ENCODE results near the gene MAP3K6. TPM values are rescaled to one million over a fixed set of nuclear protein-coding genes. Genes with fewer than 3 reads are reported as not detected.
"Not testable (repeated sequence)": the region's sequence is repeated elsewhere in the genome, so short reads cannot be mapped to it uniquely, and the experiment has no call there.

MAP3K6 gene
- total and polyA plus RNA-seq, 5 experiments from 2014 or later, result 1.7 to 11.6 (median 6.0) TPM

- H3K36me3 Mint-ChIP-seq, result no peaks in the 10 kb centered on the region
- DNase-seq, result no peak
- ATAC-seq, result no peak
- peak overlapping the region in 6 of 10 donors; percentile 3 to 81 (median 72) for H3K27ac Mint-ChIP-seq
- H3K27me3 Mint-ChIP-seq, result peaks cover 0 to 3% (median 0%) of the 10 kb centered on the region in 5 donors
- no peaks in the 10 kb centered on the region for H3K9me3 Mint-ChIP-seq
- POLR2A ChIA-PET, result interaction anchor here (0.9 to 6.3 kb wide), 4 partner anchors 31 to 210 kb away, joined by 3 to 65 read pairs (median 3); partner anchors contain the start of gene AHDC1
- peak overlapping the region in 9 of 10 donors; percentile 3 to 70 (median 38) for H3K4me3 Mint-ChIP-seq
- H3K4me1 Mint-ChIP-seq, result peaks cover 14 to 29% (median 19%) of the 10 kb centered on the region in 4 donors
These were observed 27.5 kb upstream of the MAP3K6 start for GRCh38 chr1:27394282-27394658.

DNA sequence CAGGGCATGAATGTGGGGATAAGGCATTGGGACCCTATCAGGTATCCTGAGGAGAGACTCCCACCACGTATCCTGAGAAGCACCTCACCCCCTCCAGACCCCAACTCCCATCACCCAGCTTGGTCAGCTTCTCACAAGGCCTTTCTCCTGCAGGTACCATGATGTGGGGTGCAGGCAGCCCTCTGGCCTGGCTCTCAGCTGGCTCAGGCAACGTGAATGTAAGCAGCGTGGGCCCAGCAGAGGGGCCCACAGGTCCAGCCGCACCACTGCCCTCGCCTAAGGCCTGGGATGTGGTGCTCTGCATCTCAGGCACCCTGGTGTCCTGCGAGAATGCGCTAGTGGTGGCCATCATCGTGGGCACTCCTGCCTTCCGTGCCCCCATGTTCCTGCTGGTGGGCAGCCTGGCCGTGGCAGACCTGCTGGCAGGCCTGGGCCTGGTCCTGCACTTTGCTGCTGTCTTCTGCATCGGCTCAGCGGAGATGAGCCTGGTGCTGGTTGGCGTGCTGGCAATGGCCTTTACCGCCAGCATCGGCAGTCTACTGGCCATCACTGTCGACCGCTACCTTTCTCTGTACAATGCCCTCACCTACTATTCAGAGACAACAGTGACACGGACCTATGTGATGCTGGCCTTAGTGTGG, 27.0 kb upstream of the MAP3K6 start:
- peaks cover 14 to 28% (median 20%) of the 10 kb centered on the region in 4 donors for H3K4me1 Mint-ChIP-seq
- peaks cover 0 to 3% (median 2%) of the 10 kb centered on the region in 5 donors for H3K27me3 Mint-ChIP-seq
- ATAC-seq (no peak), DNase-seq (no peak)
- H3K27ac Mint-ChIP-seq, result peak overlapping the region in 3 of 10 donors; percentile 56 to 80 (median 59)
- POLR2A ChIA-PET, result interaction anchor here (1.3 to 6.3 kb wide), 3 partner anchors 31 to 269 kb away, joined by 3 to 65 read pairs (median 4); no protein-coding TSS in a partner anchor
- no peaks in the 10 kb centered on the region for H3K9me3 Mint-ChIP-seq
- no peaks in the 10 kb centered on the region for H3K36me3 Mint-ChIP-seq
- H3K4me3 Mint-ChIP-seq, result peak overlapping the region in 8 of 10 donors; percentile 18 to 85 (median 47)

- ATAC-seq, result no peak
- Mint-ChIP-seq H3K27me3 (peaks cover 0 to 7% (median 3%) of the 10 kb centered on the region in 5 donors), H3K9me3 (no peaks in the 10 kb centered on the region), H3K27ac (peak overlapping the region in 5 of 10 donors; percentile 50 to 92 (median 68)), H3K4me3 (peak overlapping the region; percentile 49 to 85 (median 64)), H3K36me3 (no peaks in the 10 kb centered on the region), H3K4me1 (peaks cover 18 to 30% (median 23%) of the 10 kb centered on the region in 4 donors)
- POLR2A ChIA-PET, result interaction anchor here (0.7 to 6.3 kb wide), 3 partner anchors 92 to 270 kb away, joined by 3 to 65 read pairs (median 4); no protein-coding TSS in a partner anchor
- DNase-seq, result no peak
These were observed 26.2 kb upstream of the MAP3K6 start for GRCh38 chr1:27392778-27393635.

GRCh38 chr1:27392096-27392777, 25.5 kb upstream of the MAP3K6 start, which contains the start of gene GPR3:
Gene GPR3, plus strand, starts transcription at chr1:27392622. Its CDS starts 1,177 bp downstream, at chr1:27393799.
- Mint-ChIP-seq H3K27ac (peak within 1 kb of the TSS in 9 of 10 donors; percentile 53 to 95 (median 89)), H3K4me1 (peaks cover 18 to 30% (median 23%) of the 10 kb centered on the region in 4 donors), H3K4me3 (peak within 1 kb of the TSS; percentile 77 to 94 (median 88)), H3K27me3 (peaks cover 0 to 7% (median 3%) of the 10 kb centered on the region in 5 donors), H3K9me3 (no peaks in the 10 kb centered on the region), H3K36me3 (no peaks in the 10 kb centered on the region)
- DNase-seq (peak; percentile 77 to 95 (median 90)), ATAC-seq (peak; percentile 89 to 92)
- POLR2A ChIA-PET, result interaction anchor here (0.7 to 1.3 kb wide), 4 partner anchors 57 to 271 kb away, joined by 3 to 4 read pairs (median 3); no protein-coding TSS in a partner anchor

DNA sequence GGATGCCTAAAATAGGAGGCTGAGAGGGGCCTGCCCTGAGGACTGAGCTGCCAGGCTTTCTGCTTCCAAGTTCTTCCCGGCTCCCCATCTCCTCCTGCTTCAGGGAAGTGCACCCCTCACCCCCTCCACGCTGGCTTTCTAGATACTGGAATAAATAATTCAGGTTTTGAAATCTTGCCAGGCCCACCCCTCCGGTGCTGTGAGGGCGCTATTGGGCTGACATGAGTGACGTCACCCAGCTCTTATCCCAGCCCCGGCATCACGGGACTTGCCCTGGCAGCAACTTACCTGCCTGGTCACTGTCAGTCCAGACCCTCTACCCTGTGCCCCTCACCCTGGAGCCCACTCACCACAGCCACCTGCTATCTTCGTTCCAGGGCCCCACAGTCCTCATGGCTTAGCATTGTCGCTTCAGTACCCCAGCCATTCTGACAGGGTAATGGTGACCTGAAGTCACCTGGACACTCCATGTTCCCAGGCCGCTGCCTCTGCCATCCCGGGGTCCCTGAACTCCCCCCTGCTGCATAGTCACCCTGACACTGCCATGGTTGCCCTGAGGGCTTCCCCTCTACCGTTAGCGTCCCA, 24.8 kb upstream of the MAP3K6 start:
- peak in 3 of 10 donors; percentile 21 to 28 (median 26) for DNase-seq
- H3K9me3 Mint-ChIP-seq, result no peaks in the 10 kb centered on the region
- H3K4me3 Mint-ChIP-seq, result peak overlapping the region; percentile 77 to 94 (median 88)
- peaks cover 0 to 7% (median 3%) of the 10 kb centered on the region in 5 donors for H3K27me3 Mint-ChIP-seq
- ATAC-seq, result no peak
- POLR2A ChIA-PET, result interaction anchor here (0.5 to 1.2 kb wide), 6 partner anchors 37 to 253 kb away, joined by 3 read pairs; no protein-coding TSS in a partner anchor
- H3K27ac Mint-ChIP-seq, result peak overlapping the region in 9 of 10 donors; percentile 19 to 95 (median 89)
- no peaks in the 10 kb centered on the region for H3K36me3 Mint-ChIP-seq
- H3K4me1 Mint-ChIP-seq, result peaks cover 18 to 30% (median 23%) of the 10 kb centered on the region in 4 donors

DNA sequence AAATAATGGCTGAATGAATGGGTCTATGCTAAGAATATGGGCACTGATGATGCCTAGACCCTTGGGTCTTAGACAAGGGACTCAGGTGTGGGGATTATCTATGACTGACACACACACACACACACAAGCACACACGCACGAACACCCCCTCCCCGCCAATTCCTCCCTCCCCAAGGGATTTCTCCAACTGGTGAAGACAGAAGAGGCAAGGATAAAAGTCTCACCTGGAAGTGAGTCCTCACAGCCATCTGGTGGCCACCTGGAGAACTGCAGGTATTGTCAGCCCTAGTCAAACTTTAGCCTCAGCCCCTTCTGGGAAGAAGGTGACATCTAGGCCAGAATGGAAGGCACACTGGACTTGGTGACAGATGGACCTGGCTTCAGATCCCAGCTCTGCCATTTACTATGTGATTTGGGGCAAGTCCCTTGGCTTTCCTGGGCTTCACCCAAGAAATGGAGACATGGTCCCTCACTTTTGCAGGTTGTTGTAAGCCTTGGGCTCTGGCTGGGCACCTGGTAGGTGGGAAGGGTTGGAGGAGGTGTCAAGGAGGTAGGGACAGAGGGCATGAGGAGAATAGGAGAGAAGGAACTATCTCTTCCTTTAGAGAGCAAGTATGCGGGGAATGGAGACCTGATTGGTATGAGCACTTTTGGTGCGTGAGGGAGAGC, 21.7 kb upstream of the MAP3K6 start:
- H3K4me1 Mint-ChIP-seq, result peaks cover 10 to 23% (median 15%) of the 10 kb centered on the region in 4 donors
- no peak for ATAC-seq
- peak overlapping the region in 6 of 10 donors; percentile 5 to 73 (median 46) for H3K27ac Mint-ChIP-seq

DNA sequence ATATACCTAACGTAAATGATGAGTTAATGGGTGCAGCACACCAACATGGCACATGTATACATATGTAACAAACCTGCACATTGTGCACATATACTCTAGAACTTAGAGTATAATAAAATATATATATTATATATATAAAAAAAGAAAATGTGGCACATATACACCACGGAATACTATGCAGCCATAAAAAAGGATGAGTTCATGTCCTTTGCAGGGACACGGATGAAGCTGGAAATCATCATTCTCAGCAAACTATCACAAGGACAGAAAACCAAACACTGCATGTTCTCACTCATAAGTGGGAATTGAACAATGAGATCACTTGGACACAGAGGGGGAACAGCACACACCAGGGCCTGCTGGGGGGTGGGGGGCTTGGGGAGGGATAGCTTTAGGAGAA, 18.0 kb upstream of the MAP3K6 start:
- H3K9me3 Mint-ChIP-seq, POLR2A ChIA-PET, H3K27ac Mint-ChIP-seq, H3K27me3 Mint-ChIP-seq, DNase-seq, H3K4me1 Mint-ChIP-seq, H3K36me3 Mint-ChIP-seq, ATAC-seq, H3K4me3 Mint-ChIP-seq: not testable (repeated sequence)

More for the DNA sequence above, 21.7 kb upstream of the MAP3K6 start:
- POLR2A ChIA-PET, result interaction anchor here (0.7 kb wide), 1 partner anchor 11 kb away, joined by 3 read pairs; no protein-coding TSS in a partner anchor
- no peaks in the 10 kb centered on the region for H3K36me3 Mint-ChIP-seq
- H3K27me3 Mint-ChIP-seq, result peaks cover 0 to 7% (median 3%) of the 10 kb centered on the region in 5 donors
- H3K4me3 Mint-ChIP-seq, result peak overlapping the region in 1 of 10 donors; percentile 20
- no peaks in the 10 kb centered on the region for H3K9me3 Mint-ChIP-seq
- DNase-seq, result peak; percentile 55 to 86 (median 72)

- POLR2A ChIA-PET, result no interaction called here
- H3K27me3 Mint-ChIP-seq, result peaks cover 0 to 6% (median 5%) of the 10 kb centered on the region in 5 donors
- no peak for DNase-seq
- H3K4me1 Mint-ChIP-seq, result peaks cover 3 to 9% (median 4%) of the 10 kb centered on the region in 4 donors
- ATAC-seq, result no peak
- H3K9me3 Mint-ChIP-seq, result no peaks in the 10 kb centered on the region
- no peak overlapping the region for H3K4me3 Mint-ChIP-seq
- no peaks in the 10 kb centered on the region for H3K36me3 Mint-ChIP-seq
- peak overlapping the region in 1 of 10 donors; percentile 15 for H3K27ac Mint-ChIP-seq
These were observed 16.9 kb upstream of the MAP3K6 start for GRCh38 chr1:27383661-27384060.

GRCh38 chr1:27383039-27383605, 16.4 kb upstream of the MAP3K6 start, which contains the start of gene CD164L2:
Gene CD164L2, minus strand, starts transcription at chr1:27383333. Its CDS starts 94 bp downstream, at chr1:27383239.
- H3K9me3 Mint-ChIP-seq, result no peaks in the 10 kb centered on the region
- DNase-seq (peak in 6 of 10 donors; percentile 41 to 57 (median 44)), ATAC-seq (peak; percentile 76 to 79)
- H3K4me3 Mint-ChIP-seq, result no peak within 1 kb of the TSS
- H3K27ac Mint-ChIP-seq, result peak within 1 kb of the TSS in 1 of 10 donors; percentile 15
- H3K4me1 Mint-ChIP-seq, result peaks cover 0 to 5% (median 0%) of the 10 kb centered on the region in 4 donors
- peaks cover 0 to 5% (median 3%) of the 10 kb centered on the region in 5 donors for H3K27me3 Mint-ChIP-seq
- no peaks in the 10 kb centered on the region for H3K36me3 Mint-ChIP-seq
- POLR2A ChIA-PET, result interaction anchor here (0.9 to 1.1 kb wide), 2 partner anchors 21 to 40 kb away, joined by 3 read pairs; no protein-coding TSS in a partner anchor

GRCh38 chr1:27381969-27382762, 15.4 kb upstream of the MAP3K6 start:
- Mint-ChIP-seq H3K9me3 (no peaks in the 10 kb centered on the region), H3K4me1 (peaks cover 0 to 5% (median 0%) of the 10 kb centered on the region in 4 donors), H3K4me3 (no peak overlapping the region), H3K27me3 (peaks cover 0 to 5% (median 3%) of the 10 kb centered on the region in 5 donors), H3K27ac (peak overlapping the region in 1 of 10 donors; percentile 0), H3K36me3 (no peaks in the 10 kb centered on the region)
- DNase-seq, result no peak
- ATAC-seq, result no peak
- POLR2A ChIA-PET, result interaction anchor here (0.9 to 1.1 kb wide), 2 partner anchors 21 to 39 kb away, joined by 3 read pairs; no protein-coding TSS in a partner anchor

Data from naive thymus-derived CD8-positive, alpha-beta T cell (primary cell).